ENCODE measurements around the gene NLRP6. TPM values are rescaled to one million over a fixed set of nuclear protein-coding genes. Genes with fewer than 3 reads are reported as not detected.

Gene NLRP6
- total RNA-seq, 1 experiment from 2014 or later = not detected

- no peaks in the 10 kb centered on the region for H3K79me1 ChIP-seq (ENCODE audit: insufficient read depth, low read depth, low read length, poor library complexity, severe bottlenecking)
- no peaks in the 10 kb centered on the region for H3K23me2 ChIP-seq (ENCODE audit: insufficient read length, low read depth, low read length, poor library complexity, severe bottlenecking)
Measured at GRCh38 chr11:269146-269890, 8.9 kb upstream of the NLRP6 start.

More at GRCh38 chr11:269146-269890, 8.9 kb upstream of the NLRP6 start:
- Histone ChIP-seq H2AK5ac (ENCODE audit: insufficient read length, low read length) (no peak overlapping the region), H2BK12ac (ENCODE audit: insufficient read length, low read depth, low read length) (no peak overlapping the region), H3K14ac (ENCODE audit: insufficient read depth, low read length) (no peak overlapping the region), H3K4me1 (ENCODE audit: insufficient read depth, low read length) (peaks cover 6% of the 10 kb centered on the region), H3T11ph (ENCODE audit: low read length) (no peak overlapping the region), H3K18ac (ENCODE audit: insufficient read length, low read depth, low read length) (peak overlapping the region; percentile 61), H3K9ac (ENCODE audit: extremely low read depth, insufficient read length, low read length) (peak overlapping the region; percentile 6), H3K79me2 (ENCODE audit: insufficient read depth, low read length) (no peaks in the 10 kb centered on the region), H3K9me3 (ENCODE audit: control insufficient read depth, low read depth, low read length) (no peaks in the 10 kb centered on the region), H4K20me1 (ENCODE audit: control insufficient read depth, insufficient read depth, insufficient read length) (no peaks in the 10 kb centered on the region), H3K56ac (ENCODE audit: insufficient read length, low read depth, low read length) (no peak overlapping the region), H3K23ac (ENCODE audit: insufficient read length, low read depth, low read length) (no peak overlapping the region), H3K4me2 (ENCODE audit: insufficient read depth, insufficient read length, low read length) (peak overlapping the region; percentile 14), H2BK120ac (ENCODE audit: low read depth, low read length, poor library complexity, severe bottlenecking) (no peak overlapping the region), H2BK15ac (ENCODE audit: low read depth, low read length) (no peak overlapping the region), H3K4ac (ENCODE audit: low read depth, low read length) (no peak overlapping the region; the same call in 1 of the 2 replicates), H3K27me3 (ENCODE audit: insufficient read depth, low read length) (no peaks in the 10 kb centered on the region), H3K27ac (ENCODE audit: insufficient read length, low read depth, low read length) (no peak overlapping the region), H4K5ac (ENCODE audit: insufficient read length, low read depth, low read length) (no peak overlapping the region), H2AFZ (ENCODE audit: low read length) (peak overlapping the region; percentile 24), H2BK20ac (ENCODE audit: low read depth, low read length, poor library complexity, severe bottlenecking) (no peak overlapping the region), H4K8ac (replicated peaks; ENCODE audit: insufficient read length, low read depth, low read length) (no peak overlapping the region), H2BK5ac (ENCODE audit: insufficient read length, low read length) (no peak overlapping the region), H4K91ac (ENCODE audit: insufficient read length, low read depth, low read length) (no peak overlapping the region)
- Mint-ChIP-seq H3K9me3 (peaks cover 20 to 25% of the 10 kb centered on the region in 2 experiments), H3K36me3 (ENCODE audit: insufficient read depth in 1 of 3, low read depth in 3 of 3) (peaks cover 0 to 6% (median 3%) of the 10 kb centered on the region in 3 experiments; a peak in 4 of 7 replicates), H3K27me3 (ENCODE audit: low read depth) (peaks cover 13% of the 10 kb centered on the region), H3K27ac (peak overlapping the region; percentile 25 to 52 (median 37); a peak in 5 of 7 replicates), H3K4me1 (peaks cover 26 to 28% of the 10 kb centered on the region in 2 experiments), H3K4me3 (peak overlapping the region; percentile 14 to 30; a peak in 3 of 5 replicates)
- peak; percentile 12; the same call in 1 of the 3 replicates for TF ChIP-seq CTCF (conservative IDR thresholded peaks at IDR 0.05)
- no CpG with 5 or more reads among the region's 21 CpGs for WGBS (ENCODE audit: extremely low coverage, insufficient read length, low lambda C conversion rate)
- peak; percentile 10 for DNase-seq

All from H9 (cell line).